ENCODE measurements around the gene TCERG1L. TPM values are rescaled to one million over a fixed set of nuclear protein-coding genes. Genes with fewer than 3 reads are reported as not detected.

TCERG1L gene
- total and polyA plus RNA-seq, 8 donors: 0.18 TPM; not detected in 7

DNA sequence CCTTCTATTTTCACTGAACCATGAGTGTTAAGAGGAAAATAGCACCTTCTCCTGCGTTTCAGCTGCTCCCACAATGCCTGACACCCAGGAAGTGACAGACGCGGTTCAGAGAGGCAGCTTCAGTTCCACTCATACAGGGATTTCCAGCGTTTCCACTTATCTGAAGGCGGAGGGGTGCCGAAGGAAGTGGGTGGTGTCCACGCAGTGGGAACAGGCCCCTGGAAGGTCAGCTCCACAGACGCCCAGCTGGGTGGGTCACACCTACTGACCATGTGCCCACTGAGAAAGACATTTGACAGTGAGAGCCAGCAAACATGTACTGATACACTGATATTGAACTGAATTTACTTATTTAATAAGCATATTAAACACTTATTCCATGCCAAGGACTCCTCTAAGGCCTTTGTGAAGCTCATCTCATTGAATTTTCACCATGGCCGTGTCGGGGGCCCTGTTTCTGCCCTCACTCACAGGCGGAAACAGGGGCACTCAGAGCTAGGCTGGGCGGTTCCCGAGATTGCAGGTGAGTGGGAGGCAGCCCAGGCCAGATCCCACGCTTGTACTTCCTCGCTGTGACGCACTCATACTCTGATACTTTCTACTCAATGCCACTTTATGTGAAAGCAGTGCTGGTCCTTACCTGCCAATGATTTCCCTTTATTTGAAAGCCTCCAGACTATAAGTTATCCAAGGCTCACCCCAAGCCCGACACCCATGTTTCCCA, 96.8 kb downstream of the TCERG1L start:
- TF ChIP-seq, protein P1, sequence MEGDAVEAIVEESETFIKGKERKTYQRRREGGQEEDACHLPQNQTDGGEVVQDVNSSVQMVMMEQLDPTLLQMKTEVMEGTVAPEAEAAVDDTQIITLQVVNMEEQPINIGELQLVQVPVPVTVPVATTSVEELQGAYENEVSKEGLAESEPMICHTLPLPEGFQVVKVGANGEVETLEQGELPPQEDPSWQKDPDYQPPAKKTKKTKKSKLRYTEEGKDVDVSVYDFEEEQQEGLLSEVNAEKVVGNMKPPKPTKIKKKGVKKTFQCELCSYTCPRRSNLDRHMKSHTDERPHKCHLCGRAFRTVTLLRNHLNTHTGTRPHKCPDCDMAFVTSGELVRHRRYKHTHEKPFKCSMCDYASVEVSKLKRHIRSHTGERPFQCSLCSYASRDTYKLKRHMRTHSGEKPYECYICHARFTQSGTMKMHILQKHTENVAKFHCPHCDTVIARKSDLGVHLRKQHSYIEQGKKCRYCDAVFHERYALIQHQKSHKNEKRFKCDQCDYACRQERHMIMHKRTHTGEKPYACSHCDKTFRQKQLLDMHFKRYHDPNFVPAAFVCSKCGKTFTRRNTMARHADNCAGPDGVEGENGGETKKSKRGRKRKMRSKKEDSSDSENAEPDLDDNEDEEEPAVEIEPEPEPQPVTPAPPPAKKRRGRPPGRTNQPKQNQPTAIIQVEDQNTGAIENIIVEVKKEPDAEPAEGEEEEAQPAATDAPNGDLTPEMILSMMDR (IDR thresholded peaks at IDR 0.05): no peak
- TF ChIP-seq POLR2AphosphoS5 (IDR thresholded peaks at IDR 0.05): no peak
- no peak for TF ChIP-seq POLR2A (IDR thresholded peaks at IDR 0.05)
- TF ChIP-seq EP300 (IDR thresholded peaks at IDR 0.05): no peak
- Histone ChIP-seq H3K9me3 (no peaks in the 10 kb centered on the region), H3K4me1 (no peaks in the 10 kb centered on the region), H3K4me3 (no peak overlapping the region), H3K27me3 (peaks cover 0 to 26% (median 0%) of the 10 kb centered on the region in 3 donors), H3K36me3 (no peaks in the 10 kb centered on the region), H3K27ac (no peak overlapping the region)
- intact Hi-C loops (cut with DNase I; ENCODE audit: low total_unique reads): no loop called here
- 77 to 84% (median 83%) methylated on average over 17 of the region's 17 CpGs for WGBS, 5 donors
- DNase-seq: peak in 1 of 2 donors; percentile 17

DNA sequence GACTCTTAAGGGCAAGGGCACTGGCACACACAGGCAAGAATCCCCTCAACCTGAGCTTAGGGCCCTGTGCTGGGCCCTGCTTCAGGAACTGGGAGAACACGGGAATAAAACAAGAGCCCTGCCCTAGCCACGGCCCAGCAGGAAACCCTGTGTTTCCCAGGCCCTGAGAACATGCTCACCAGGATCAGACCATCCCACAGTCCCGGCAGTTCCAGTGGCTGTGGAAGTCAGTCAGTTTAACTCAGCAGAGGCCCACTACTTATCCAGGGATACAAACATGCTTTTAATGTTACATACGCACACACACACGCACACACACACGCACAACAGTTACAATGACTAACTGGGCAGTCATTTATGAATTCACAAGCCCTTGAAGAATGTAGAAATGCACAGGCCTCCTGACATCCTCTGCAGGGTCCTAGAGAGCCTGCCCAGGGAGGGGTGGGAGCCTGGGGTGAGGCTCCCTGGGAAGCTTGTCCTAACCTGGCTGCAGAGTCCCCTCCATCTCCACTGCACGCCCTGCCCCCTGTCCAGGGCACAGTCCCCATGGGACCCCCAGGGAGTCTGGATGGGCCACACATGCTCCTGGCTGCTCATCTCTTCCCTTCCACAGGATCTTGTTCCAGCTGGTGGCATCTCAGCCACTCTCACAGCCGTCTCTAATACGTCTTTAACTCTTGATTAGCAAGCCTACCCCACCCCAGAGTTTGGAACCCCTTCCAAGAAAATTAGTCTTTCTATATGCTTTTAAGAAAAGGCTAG, 97.6 kb downstream of the TCERG1L start:
- intact Hi-C loops (cut with DNase I; ENCODE audit: low total_unique reads): no loop called here
- Histone ChIP-seq H3K9me3 (no peaks in the 10 kb centered on the region), H3K36me3 (no peaks in the 10 kb centered on the region), H3K27me3 (peaks cover 0 to 18% (median 0%) of the 10 kb centered on the region in 3 donors), H3K4me3 (no peak overlapping the region), H3K27ac (no peak overlapping the region), H3K4me1 (no peaks in the 10 kb centered on the region)
- TF ChIP-seq POLR2AphosphoS5 (IDR thresholded peaks at IDR 0.05): no peak
- TF ChIP-seq EP300 (IDR thresholded peaks at IDR 0.05): no peak
- TF ChIP-seq, protein P1 (IDR thresholded peaks at IDR 0.05): no peak
- TF ChIP-seq POLR2A (IDR thresholded peaks at IDR 0.05): no peak
- whole genome bisulfite sequencing, 5 donors: 65 to 77% (median 74%) methylated on average over 8 to 9 of the region's 9 CpGs
- DNase-seq: peak in 1 of 2 donors; percentile 7

DNA sequence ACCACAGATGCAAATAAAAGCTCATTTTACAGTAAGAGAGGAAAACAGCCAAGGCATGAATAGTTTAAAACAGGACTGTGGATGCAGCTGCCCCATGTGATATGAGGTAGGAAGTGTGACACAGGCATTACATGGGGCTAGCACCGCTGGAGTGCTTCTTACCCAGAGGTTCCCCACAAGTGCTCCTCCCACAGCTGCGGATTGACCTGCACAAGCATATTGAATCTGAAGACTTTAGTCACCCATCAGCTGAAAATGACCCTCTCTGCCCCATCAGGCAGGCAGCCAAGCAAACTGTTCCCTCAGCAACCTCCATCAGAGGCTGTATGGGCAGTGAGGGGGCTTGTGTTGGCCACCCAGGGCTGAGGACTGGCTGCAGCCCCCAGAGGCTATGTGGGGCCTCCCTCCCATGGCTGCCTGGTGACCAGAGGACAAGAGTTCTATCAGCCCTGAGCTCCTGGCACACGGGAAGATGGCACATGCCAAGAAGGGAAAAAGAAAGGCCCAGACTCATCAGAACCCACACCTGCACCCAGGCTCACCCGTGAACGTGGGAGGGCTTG, 98.7 kb downstream of the TCERG1L start:
- 63 to 76% (median 74%) methylated on average over 5 of the region's 5 CpGs for WGBS, 5 donors
- intact Hi-C loops (cut with DNase I; ENCODE audit: low total_unique reads): no loop called here

More for the DNA sequence above, 98.7 kb downstream of the TCERG1L start:
- Histone ChIP-seq H3K4me3 (no peak overlapping the region), H3K36me3 (no peaks in the 10 kb centered on the region), H3K9me3 (no peaks in the 10 kb centered on the region), H3K4me1 (no peaks in the 10 kb centered on the region), H3K27ac (no peak overlapping the region), H3K27me3 (peaks cover 0 to 17% (median 0%) of the 10 kb centered on the region in 3 donors)
- peak in 1 of 2 donors; percentile 14 for DNase-seq
- TF ChIP-seq POLR2AphosphoS5 (IDR thresholded peaks at IDR 0.05) (no peak), EP300 (IDR thresholded peaks at IDR 0.05) (no peak), POLR2A (IDR thresholded peaks at IDR 0.05) (no peak)
- TF ChIP-seq, protein P1 (IDR thresholded peaks at IDR 0.05): no peak

Measured in stomach (tissue), 9 donors.